CD4-positive, alpha-beta T cell treated with Interferon gamma for 1 hour (primary cell): ENCODE data around the gene KIF26B.
"Not testable (repeated sequence)": the region's sequence is repeated elsewhere in the genome, so short reads cannot be mapped to it uniquely, and the experiment has no call there.

Experiments
- DNase-seq: peaks from one replicate; pipeline ENCODE4 v3.0.0-alpha.2; 2020

Gene KIF26B

DNA sequence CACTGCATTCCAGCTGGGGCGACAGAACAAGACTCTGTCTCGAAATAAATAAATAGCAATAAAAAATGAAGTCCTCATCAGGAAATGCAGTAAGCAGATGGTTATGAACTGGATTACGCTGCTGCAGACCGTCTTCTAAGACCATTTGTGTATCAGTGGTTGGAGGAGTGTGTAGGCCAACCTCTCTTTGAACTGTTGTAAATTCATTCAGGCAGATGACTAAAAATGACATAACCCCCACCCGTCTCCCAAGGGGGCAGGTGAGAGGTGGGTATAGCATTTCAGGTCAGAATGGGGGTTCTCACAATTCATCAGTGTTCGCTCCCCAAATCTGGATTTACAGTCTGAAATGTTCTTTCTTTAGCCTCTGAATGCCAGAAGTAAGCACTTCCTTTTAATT is 177.3 kb downstream of the KIF26B start:
- no peak for DNase-seq

- no peak for DNase-seq
Observed at GRCh38 chr1:245332513-245332912, 177.7 kb downstream of the KIF26B start.

- DNase-seq, result no peak
Observed at GRCh38 chr1:245334235-245334634, 179.4 kb downstream of the KIF26B start.

- no peak for DNase-seq
Observed at GRCh38 chr1:245334827-245335490, 180.2 kb downstream of the KIF26B start.

- not testable (repeated sequence) for DNase-seq
Observed at GRCh38 chr1:245335684-245336083, 180.9 kb downstream of the KIF26B start.

DNA sequence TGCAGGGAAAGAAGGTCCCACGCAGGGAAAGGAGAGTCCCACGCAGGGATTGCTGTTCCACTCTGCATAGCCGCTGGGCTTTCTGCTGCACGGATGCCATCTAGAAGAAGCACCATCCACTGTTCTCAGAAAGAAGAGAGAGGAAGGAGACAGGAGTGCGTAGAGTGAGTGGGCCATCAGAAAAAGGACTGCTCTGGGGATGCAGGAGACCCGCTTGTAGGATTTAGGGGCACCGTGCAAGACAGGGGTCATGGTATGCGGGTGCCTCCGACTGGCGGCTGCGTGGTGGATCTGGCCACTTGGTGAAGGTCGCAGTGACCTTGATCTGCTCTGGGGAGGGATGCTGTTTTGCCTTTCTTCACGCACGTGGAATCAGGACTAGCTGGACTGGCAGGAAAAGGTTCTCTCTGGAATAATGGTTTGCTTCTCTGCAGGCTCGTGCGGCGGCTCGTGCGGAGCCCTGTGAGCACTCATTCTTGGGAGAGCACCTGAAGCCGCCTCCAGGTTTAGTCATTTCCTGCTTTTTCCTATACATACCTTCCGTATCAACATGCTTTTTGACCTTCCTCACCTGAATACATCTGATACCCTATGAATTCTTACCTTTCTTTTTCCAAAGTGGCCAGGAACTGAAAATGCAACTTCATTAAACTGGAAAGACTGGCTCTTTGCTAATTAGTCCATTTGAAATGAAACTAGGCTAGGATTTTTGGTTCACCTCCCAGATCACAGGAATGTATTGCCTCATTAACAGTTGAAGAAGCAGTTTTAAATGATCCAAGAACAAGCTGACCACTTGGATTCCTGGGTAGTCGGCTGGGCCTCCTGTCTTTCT is 181.6 kb downstream of the KIF26B start:
- no peak for DNase-seq

- not testable (repeated sequence) for DNase-seq
Observed at GRCh38 chr1:245336984-245337355, 182.2 kb downstream of the KIF26B start.

- DNase-seq, result no peak
Observed at GRCh38 chr1:245337829-245338484, 183.2 kb downstream of the KIF26B start.

- DNase-seq, result no peak
Observed at GRCh38 chr1:245338485-245338877, 183.7 kb downstream of the KIF26B start.

DNA sequence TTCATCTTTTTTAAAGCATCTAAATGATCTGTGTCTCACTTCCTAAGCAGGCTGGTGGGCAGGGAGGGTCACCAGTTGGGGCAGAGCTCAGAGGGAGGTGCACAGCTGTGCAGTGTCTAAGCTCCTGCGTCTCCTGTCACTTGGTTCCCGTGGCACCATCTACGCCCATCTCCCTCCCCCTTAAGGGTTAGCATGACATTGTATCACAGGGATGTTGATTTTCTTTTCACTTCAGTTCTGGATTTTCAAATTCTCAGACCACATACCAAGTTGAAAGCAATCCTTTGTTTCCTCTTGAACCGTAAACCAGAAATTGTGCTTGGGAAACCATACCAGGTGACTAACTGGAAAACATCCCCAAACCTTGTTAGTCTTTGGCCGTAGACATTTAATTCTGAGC is 187.0 kb downstream of the KIF26B start:
- DNase-seq, result no peak

- DNase-seq, result no peak
Observed at GRCh38 chr1:245345191-245345884, 190.6 kb downstream of the KIF26B start.

DNA sequence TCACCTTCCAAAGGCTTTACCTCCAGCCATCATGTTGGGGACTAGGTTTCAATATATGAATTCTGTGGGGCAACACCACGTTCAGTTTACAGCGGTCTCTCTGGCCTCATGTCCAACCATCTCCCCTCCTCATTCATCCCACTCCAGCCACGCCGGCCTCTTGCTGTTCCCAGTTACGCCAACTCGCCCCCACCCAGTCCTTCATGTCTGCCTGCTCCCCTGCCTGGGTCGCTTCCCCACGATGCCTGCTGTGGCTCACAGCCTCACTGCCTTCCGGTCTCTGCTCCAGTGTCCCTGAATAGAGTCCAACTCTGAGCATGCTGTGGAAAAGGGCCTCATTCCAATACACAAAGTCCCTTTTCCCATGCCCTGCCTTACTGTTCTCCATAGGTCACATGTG is 193.8 kb downstream of the KIF26B start:
- DNase-seq, result no peak

GRCh38 chr1:245353411-245353810 is 198.6 kb downstream of the KIF26B start:
- DNase-seq, result no peak

GRCh38 chr1:245353915-245354775 is 199.4 kb downstream of the KIF26B start:
- DNase-seq, result no peak

- DNase-seq, result not testable (repeated sequence)
Observed at GRCh38 chr1:245355851-245356630, 201.3 kb downstream of the KIF26B start.

GRCh38 chr1:245356891-245357585 is 202.3 kb downstream of the KIF26B start:
- DNase-seq, result no peak

DNA sequence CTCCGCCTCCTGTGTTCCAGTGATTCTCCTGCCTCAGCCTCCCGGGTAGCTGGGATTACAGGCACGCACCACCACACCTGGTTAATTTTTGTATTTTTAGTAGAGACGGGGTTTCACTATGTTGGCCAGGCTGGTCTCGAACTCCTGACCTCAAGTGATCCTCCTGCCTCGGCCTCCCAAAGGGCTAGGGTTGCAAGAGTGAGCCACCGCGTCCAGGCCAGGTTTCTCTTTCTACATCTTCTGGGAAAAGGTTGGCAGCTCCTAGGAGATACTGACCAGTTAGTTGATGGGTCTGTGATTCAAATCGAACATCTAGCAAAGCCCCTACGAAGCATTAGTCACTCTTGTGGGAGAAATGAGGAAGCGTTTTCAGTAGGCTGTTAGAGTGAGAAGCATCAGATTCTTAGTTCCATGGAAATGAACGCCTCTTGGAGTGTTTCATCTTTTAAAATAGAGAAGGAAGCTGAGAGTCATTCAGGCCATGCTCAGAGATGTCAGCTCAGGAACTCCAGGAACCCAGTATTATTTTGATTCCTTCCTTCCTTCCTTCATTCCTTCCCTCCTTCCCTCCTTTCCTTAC is 204.4 kb downstream of the KIF26B start:
- not testable (repeated sequence) for DNase-seq

- no peak for DNase-seq
Observed at GRCh38 chr1:245361065-245361464, 206.3 kb downstream of the KIF26B start.

GRCh38 chr1:245361951-245362350 is 207.2 kb downstream of the KIF26B start:
- DNase-seq, result no peak

DNA sequence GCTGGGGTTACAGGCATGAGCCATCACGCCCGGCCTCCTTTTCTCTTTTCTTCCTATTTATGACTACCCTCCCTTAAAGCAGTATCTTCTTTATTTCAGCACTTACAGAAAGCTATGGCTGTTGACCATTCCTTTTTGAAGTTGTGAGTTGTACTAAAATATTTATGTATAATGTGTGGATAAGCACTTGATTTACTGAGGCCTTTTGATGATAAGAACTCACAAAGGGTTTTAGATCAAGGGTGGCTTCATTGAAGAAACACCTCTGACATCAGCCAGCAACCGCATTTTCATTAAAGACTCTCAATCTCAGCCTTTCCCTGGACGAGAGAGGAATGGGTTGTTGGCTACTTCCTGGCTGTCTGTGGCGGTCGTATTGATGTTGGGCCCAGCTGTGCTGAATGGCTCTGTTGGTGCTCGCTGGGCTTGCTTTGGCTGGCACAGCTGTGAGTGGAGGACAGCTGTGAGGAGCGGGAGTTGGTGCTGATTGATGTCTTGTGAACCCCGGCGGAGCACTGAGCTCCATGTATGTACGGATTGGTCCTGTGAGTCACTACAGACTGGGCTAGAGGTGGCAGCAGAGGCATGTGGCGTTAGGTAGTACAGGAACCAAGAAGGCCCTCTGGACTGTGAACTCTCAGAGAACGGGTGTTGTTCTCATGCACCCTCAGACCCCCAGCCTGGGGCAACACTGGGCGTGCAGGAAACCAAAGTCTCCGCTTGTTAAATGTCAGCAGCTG is 208.8 kb downstream of the KIF26B start:
- no peak for DNase-seq
